GM19395 (cell line): ENCODE data around the gene ASL.
"Not testable (repeated sequence)": the region's sequence is repeated elsewhere in the genome, so short reads cannot be mapped to it uniquely, and the experiment has no call there.

Experiments
- ATAC-seq: cut with Tn5 transposase; IDR thresholded peaks from one replicate; pipeline ENCODE4 v1.9.1; 2021; ENCODE audit warnings: mild to moderate bottlenecking, moderate library complexity; ENCODE audit not compliant: unreplicated experiment

Gene ASL

DNA sequence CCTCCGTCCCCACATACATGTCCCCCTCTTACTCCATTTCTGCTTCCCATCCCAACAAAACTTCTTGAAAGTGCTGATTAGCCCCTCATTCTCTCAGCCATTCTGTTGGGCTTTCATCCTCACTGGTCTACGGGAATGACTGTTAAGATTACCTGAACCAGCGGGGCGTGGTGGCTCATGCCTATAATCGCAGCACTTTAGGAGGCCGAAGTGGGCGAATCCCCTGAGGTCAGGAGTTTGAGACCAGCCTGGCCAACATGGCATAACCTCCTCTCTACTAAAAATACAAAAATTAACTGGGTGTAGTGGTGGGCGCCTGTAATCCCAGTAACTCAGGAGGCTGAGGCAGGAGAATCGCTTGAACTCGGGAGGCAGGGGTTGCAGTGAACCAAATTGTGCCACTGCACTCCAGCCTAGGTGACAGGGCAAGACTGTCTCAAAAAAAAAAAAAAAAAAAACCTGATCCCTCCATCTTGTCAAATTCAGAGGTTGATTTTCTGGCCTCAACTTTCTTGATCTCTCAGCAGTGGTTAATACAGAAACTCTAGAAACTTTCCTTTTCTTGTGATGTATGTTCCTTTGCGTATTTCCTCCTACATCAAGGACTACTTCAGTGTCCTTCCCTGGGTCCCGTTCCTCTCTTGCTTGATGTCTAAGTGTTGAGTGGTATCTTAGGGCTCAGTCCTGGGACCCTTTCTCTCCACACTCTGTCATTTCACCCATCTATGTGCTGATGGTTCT is 41.2 kb downstream of the ASL start:
- not testable (repeated sequence) for ATAC-seq

DNA sequence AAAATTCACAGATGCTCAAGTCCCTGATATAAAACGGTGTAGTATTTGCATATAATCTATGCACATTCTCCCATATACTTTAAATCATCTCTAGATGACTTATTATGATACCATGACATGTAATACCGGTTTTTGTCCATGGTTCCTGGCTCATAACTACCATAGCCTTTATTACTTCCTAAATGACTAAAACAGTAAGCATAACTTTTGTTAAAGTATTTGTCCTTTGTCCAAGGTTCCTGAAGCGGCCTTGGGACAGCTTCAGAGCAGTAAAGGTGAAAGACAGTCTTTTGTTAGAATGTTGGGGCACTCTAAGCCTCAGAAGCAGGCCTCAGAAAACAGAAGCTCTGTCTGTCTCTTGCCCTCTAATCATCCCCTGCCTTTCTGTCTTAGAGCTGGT is 43.0 kb downstream of the ASL start:
- no peak for ATAC-seq

DNA sequence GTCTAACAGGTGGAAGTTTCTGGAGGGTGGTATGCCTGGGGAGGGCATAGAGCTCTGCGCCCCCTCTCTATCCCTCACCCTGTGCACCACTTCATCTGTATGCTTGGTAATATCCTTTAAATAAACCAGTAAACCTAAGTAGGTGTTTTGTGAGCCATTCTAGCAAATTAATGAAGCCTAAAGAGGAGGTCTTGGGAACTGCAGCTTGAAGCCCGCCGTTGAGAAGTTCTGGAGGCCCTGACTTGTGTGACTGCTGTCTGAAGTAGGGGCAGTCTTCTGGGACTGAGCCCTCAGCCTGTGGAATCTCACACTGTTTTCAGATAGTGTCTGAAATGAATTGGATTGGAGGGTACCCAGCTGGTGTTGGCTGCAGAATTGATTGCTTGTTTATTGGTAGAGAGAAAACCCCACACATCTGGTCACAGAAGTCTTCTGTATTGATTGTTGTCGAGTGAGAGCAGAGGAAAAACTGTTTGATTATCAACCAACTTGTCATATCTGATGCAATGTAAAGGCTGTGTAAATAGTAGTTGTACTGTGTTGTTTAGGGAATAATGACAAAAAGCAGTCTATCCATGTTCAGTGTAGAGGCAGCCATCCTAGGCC is 43.7 kb downstream of the ASL start:
- no peak for ATAC-seq

DNA sequence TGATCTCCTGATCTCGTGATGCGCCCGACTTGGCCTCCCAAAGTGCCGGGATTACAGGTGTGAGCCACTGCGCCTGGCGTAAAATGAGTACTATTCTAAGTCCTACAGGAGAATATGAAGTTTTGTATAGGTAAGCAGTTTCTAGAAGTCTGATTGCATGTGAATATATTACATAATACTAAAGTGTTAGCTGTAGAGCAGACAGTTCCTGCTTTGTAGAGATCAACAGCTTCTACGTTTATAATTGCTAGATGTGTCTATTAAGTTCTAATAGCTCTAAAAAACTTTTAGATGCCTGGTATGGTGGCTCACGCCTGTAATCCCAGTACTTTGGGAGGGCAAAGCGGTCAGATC is 47.5 kb downstream of the ASL start:
- ATAC-seq, result no peak

DNA sequence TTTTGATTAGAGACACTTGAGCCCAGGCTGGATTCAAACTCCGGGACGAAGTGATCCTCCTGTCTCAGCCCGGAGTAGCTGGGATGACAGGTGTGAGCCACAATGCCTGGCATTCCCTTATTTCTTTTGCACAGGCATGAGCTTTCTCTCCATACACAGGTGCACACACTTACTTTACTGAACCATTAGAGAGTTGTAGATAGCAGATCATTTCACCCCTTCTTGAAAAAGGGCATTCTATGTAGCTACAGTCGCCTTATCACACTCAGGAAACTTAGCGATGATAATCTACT is 48.9 kb downstream of the ASL start:
- ATAC-seq, result not testable (repeated sequence)

DNA sequence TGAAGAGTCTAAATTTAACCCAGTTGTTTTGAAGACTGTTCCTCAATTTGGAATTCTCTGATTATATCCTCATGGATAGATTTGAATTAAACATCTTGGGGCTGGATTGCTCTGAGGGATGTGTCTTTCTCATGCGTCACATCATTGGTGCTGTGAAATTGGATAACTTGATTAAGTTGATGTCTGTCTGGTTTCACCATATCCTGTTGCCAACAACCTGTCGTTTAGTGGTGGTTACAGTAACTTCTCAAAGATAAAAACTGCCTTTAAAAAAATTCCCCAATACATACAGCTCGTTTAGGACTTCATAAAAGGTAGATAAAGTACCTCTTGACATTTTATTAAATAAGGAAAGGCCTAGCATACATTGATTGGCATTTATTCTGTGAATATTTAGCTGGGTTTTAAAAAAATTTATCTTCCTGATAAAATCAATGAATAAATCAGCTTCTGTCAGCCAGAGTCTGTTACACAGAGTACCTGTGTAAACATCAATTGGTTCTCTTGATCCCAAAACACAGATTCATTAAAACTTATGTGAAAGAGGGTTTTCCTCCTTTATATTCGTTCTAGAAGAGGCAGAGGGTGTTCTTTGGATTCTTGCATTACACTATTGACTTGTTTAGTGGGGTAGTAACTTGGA is 49.6 kb downstream of the ASL start:
- no peak for ATAC-seq

DNA sequence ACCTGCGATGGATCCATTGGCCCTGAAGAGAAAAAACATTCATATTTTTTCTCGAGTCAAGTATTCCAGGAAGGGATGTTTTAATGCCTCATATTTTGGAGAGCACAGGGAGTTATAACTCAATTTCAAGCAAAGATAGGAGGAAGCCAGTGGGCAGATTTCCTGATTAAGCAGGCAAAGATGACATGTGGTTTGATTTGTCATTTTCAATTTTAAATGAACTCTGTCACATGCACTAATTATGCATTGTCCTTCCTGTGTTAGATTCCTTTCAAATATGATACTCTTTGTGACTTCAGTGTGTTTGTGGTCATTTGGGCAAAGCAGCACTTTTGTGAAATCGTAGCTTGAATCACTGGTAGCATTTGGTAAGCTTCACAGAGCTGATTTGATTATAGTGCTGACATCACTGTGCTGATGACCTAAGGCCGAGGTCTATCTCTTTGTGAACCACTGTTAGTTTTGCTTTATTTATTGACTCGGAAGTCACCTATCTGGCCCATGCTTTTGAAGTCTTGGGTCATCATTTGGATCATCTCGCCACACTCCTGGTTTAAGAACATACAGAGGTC is 50.2 kb downstream of the ASL start:
- not testable (repeated sequence) for ATAC-seq

DNA sequence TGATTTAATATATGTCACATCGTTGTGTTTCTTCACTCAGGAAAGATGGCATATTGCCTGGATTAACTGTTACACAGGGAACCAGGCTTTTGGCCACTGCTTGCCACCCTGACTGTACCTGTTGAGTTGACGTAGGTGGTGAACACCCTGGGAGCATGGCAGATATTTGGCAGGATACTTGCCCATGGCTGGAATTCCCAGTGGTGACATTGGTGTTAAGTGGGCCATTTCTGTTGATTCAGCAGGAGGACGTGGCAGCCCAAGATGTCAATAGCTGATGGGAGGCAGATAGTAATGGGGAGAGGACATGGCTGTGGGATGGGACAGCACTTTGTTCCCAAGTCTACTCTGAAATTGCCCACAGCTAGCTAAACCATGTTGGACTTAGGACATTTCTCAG is 51.6 kb downstream of the ASL start:
- ATAC-seq, result not testable (repeated sequence)

DNA sequence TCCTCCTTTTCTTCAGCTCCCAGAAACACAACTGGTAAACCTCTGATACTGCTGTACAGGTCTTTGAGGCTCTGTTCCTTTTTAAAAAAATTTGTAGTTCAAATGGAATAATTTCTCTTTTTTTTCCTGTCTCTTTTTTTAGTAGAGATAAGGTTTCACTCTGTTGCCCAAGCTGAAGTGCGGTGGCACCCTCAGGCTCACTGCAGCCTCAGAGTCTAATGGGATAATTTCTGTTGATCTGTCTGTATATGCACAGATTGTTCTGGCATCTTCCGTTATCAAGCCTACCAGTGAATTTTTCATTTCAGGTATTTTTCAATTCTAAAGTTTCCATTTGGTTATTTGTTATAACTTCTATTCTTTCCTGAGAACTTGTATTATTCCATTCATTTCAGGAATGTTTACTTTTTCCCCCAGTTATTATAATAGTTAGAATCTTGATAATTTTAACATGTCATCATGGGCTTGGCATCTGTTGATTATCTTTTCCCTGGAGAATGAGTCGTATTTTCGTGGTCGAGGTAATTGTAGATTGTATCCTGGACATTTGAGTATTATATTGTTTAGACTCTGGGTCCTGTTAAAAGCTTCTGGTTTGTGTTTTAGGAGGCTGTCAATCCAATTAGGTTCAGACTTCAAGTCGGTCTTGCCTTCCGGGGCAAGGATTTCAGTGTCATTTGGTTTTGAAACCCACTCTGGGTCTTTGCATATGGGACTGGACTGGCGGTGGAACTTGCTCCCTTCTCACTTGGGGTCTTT is 63.6 kb downstream of the ASL start:
- no peak for ATAC-seq

DNA sequence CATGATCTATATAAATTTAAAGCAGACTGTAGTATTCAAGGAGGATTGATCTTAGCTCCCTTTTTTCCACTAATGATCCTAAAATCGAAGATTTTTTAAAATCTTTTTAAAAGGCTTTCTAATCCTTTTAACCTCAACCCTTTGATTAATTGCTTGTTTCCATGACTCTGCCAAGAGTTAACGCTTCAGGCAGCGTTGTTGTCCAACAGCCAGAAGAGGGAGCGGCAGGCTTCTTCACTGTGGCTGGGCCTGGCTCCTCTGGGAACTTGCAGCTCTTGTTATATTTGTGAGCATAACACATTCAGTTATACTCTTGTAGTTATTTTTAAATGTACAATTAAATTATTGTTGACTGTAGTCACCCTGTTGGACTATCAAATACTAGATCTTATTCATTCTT is 65.3 kb downstream of the ASL start:
- no peak for ATAC-seq

DNA sequence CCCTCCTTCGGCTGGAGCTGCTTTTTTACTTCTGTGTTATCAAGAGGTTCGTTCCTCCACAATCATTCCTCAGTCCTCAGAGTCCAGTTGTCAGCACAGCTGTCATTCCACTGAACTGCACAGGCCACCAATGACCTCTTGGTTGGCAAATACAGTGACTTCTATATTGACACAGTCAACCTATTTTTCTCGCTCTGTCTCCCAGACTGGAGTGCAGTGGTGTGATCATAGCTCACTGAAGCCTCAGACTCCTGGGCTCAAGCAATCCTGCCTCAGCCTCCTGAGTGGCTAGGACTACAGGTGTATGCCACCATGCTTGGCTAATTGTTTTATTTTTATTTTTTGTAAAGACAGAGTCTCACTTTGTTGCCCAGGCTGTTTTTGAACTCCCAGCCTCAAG is 66.7 kb downstream of the ASL start:
- ATAC-seq, result no peak

DNA sequence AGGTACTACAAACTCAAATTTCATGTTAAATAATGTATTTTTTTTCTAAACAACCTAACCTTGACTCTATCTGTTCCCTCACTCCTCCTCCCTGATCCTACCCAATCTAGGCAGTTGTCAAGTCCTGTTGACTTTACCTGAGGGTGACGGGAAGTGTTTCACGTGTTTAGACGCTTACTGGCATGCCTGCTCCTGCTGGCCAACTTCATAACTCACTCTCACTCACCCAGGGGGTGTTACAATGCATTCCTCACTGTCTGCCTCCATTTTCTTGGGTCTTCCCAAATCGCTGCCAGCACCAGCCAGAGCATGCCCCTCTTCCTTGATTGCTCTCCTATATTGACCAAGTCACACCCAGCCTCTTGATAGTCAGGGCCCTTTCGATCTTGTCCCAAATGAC is 67.4 kb downstream of the ASL start:
- ATAC-seq, result no peak
